ENCODE results near the gene C6orf47.

C6orf47 gene

GRCh38 chr6:31614684-31615578 is 45.6 kb downstream of the C6orf47 start, which contains the start of gene AIF1:
Gene AIF1 (plus strand): TSS chr6:31615234. CDS start chr6:31615330, 96 bp downstream.
- DNase-seq (ENCODE audit: low read depth): no peak

- DNase-seq (ENCODE audit: low read depth): no peak
These were observed 46.4 kb downstream of the C6orf47 start for GRCh38 chr6:31614075-31614619.

GRCh38 chr6:31610968-31611367 is 49.6 kb downstream of the C6orf47 start:
- DNase-seq (ENCODE audit: low read depth): no peak

- DNase-seq (ENCODE audit: low read depth): no peak
These were observed 50.8 kb downstream of the C6orf47 start for GRCh38 chr6:31609519-31610406.

Measured in activated T-helper 9 cell treated with anti-CD3 and anti-CD28 coated beads, Interleukin-2, amount 50 U/mL, for 16 hours (primary cell).